GM08714 (cell line): ENCODE results near the gene LORICRIN.

ENCODE experiments used
- H3K4me3 ChIP-seq: fragments of 200-500 bp; sonication (Bioruptor generic); 2 replicates; pipeline ENCODE4 v1.5.1; 2014; ENCODE audit warnings: mild to moderate bottlenecking, low read length, inconsistent platforms
- ZNF274 ChIP-seq: IDR thresholded peaks from 2 replicates; pipeline ENCODE4 v1.6.1; 2012; ENCODE audit warnings: mild to moderate bottlenecking, low read depth, low read length

LORICRIN gene

GRCh38 chr1:153232553-153232952 is 26.9 kb upstream of the LORICRIN start:
- TF ChIP-seq ZNF274: no peak
- no peak overlapping the region for H3K4me3 ChIP-seq

DNA sequence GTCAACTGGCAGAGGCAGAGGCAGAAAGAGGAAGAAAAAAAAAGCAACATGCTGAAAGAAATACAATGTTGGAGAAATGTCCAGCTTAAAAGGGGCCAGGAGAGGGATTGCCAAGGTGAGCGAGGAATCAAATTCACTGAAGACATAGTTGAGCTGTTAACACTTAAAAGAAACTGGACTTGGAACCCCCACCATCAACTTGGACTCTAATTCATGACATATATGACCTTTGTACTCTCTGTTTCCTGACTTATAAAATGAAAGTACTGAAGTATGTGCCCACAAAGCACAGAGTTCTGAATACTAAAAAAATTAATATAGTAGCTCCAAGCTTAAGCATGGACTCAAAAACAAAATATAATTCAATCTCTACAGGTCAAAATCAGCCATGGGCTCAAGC is 26.0 kb upstream of the LORICRIN start:
- no peak overlapping the region for H3K4me3 ChIP-seq
- TF ChIP-seq ZNF274: no peak

DNA sequence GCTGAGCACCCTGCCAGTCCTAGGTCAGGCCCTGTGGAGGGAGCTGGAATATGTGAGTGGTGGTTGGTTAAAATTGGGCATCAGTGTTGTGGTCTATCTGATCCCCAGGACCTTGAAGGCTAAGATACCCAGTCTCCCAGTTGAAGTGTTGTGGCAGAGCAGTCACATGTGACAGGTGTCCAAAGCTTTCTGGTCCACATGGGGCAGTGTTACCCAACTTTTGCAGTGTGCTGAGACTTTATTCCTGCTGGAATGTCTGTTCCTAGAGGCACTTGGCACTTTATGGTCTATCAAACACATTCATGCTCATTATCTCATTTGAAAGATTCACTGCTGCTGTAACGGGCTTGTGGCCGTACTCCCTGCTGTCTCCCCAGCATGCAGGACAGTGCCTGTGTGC is 21.0 kb upstream of the LORICRIN start:
- no peak for TF ChIP-seq ZNF274

DNA sequence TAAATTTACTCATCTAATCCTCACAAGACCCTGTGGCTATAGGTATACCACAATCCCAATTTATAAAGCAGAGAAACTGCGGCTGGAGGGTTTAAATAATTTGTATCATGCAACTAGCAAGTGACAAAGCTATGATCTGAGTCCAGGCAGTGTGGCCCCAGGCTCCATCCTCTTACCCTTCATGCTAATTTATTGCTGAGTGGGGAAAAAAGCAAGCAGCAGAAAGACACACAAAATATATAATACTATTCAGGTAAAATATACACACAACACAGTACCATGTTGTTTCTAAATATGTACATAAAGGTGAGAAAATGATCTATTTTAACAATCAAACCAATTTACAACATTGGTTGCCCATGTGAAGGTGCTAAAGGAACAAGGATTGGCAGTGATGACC is 17.3 kb upstream of the LORICRIN start:
- no peak overlapping the region for H3K4me3 ChIP-seq
- no peak for TF ChIP-seq ZNF274

More for the DNA sequence above, 21.0 kb upstream of the LORICRIN start:
- H3K4me3 ChIP-seq: no peak overlapping the region

GRCh38 chr1:153245466-153245865 is 14.0 kb upstream of the LORICRIN start:
- no peak overlapping the region for H3K4me3 ChIP-seq
- no peak for TF ChIP-seq ZNF274

GRCh38 chr1:153246018-153246417 is 13.5 kb upstream of the LORICRIN start:
- H3K4me3 ChIP-seq: no peak overlapping the region
- TF ChIP-seq ZNF274: no peak

DNA sequence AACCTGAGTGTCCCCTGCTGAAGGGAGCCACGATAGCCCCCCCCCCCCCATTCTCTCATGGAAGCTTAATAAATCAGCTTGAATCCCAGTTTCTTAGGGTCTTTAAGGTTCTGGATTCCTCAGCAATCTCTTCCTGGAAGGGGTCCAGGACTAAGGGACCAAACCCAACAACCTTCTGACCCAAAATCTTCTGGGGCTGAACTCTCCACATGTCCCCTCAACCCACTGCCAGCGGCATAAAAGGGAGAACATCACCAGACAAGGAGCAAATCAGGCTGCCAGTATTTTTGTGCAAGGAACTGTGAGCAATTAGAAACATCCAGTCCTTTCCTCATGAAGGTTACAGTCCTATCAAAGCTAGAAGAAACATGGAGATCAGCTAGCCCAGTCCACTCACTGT is 12.7 kb upstream of the LORICRIN start:
- TF ChIP-seq ZNF274: no peak
- no peak overlapping the region for H3K4me3 ChIP-seq

GRCh38 chr1:153248176-153248879 is 11.2 kb upstream of the LORICRIN start:
- H3K4me3 ChIP-seq: no peak overlapping the region
- TF ChIP-seq ZNF274: no peak

DNA sequence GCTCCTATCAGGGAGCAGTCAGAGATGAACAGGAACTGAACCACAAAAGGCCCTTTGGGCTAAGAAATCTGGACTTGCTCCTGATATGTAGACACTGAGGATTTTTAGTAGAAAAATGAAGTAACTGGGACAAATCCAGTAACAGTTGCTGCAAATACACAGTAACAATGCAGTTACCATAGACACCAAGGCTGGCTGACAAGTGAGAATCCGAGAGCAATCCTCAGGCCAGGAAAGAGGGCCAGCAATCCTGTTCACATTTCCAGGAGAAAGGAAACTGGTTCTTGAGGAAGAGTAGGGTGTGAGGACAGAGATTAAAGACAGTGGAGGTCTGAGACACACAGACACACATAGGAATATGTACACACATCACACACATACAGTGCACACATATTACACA is 9.3 kb upstream of the LORICRIN start:
- no peak overlapping the region for H3K4me3 ChIP-seq
- no peak for TF ChIP-seq ZNF274

GRCh38 chr1:153251087-153251486 is 8.4 kb upstream of the LORICRIN start:
- TF ChIP-seq ZNF274: no peak
- H3K4me3 ChIP-seq: no peak overlapping the region

DNA sequence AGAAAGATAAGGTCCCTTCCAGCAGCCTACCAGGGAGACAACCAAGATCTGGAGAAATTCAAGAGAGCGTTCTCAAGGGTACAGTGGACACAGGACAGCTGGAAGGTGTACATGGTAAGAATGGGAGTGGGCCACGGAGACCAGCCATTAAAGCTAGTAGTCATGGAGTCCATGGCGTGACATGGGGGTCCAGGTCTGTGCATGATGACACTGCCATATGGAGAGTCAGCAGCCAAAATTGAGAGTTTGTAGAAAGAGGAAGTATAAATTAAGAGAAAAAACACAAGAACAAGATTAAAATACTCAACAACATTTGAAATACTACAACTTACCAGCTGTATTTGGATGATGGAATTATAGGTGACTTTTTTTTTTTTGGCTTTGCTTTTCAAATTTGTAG is 7.9 kb upstream of the LORICRIN start:
- no peak overlapping the region for H3K4me3 ChIP-seq
- no peak for TF ChIP-seq ZNF274

DNA sequence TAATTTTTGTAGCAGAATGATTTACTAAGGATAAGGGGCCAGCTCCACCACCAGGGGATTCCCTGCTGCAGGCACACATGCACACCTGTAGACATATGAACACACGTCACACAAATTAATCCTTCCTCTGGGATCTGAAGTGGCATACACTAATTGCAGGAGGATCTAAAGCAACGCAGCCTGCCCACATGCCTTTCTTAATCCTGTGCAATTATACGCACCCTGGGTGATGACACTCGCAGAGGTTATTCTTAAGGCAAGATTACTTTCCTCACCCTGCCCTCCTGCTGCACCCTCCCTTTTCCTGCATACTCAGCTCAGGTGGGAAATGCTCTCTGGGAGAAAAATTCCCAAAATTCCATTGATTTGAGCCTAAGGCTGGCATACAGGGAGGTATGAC is 7.5 kb upstream of the LORICRIN start:
- no peak for TF ChIP-seq ZNF274
- no peak overlapping the region for H3K4me3 ChIP-seq

DNA sequence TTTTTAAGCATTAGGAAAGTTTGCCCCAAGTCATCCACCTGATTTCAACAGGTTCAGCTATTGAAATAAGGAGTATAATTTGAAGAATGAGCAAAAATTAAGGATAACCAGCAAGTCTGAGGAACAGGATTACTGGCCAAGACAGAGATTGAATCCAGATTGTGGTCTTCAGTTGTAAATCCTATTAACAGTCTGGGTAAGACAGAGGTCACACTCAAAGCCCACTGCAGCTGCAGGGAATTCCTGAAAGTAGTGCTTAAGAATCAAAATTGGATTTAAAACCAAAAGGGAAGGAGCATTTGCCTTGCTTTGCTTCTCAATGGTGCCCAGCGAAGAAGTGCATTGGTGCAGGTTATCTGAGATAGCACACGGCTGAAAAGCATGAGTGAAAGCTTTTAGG is 6.4 kb upstream of the LORICRIN start:
- no peak for TF ChIP-seq ZNF274
- no peak overlapping the region for H3K4me3 ChIP-seq

GRCh38 chr1:153253693-153254092 is 5.8 kb upstream of the LORICRIN start:
- H3K4me3 ChIP-seq: no peak overlapping the region
- TF ChIP-seq ZNF274: no peak

DNA sequence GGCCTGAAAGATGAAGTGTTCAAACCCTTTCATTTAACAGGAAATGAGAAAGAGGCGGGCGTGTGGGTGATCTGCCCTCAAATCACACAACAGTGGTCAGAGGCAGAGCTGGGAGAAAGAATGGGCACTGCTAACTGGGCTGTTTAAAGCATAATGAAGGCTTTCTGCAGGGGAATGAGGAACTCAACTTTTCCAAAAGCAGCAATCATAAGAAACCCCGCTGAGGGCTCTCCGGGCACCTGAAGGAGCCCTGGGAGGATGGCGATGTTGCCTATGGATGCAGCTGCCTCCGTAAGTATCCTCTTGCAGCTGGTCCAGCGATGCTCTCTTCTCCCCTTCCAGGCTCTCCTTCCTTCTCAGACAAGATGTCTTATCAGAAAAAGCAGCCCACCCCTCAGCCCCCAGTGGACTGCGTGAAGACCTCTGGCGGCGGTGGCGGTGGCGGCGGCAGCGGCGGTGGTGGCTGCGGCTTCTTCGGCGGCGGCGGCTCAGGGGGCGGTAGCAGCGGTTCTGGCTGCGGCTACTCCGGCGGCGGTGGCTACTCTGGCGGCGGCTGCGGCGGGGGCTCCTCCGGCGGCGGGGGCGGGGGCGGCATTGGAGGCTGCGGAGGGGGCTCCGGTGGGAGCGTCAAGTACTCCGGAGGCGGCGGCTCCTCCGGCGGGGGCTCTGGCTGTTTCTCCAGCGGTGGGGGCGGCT is 1.2 kb downstream of the LORICRIN start:
- peak overlapping the region; percentile 71; the same call in 1 of the 2 replicates for H3K4me3 ChIP-seq
- TF ChIP-seq ZNF274: no peak
